Dermis microvascular lymphatic vessel endothelial cell (primary cell): ENCODE data around the gene SLC19A1. TPM values are rescaled to one million over a fixed set of nuclear protein-coding genes. Genes with fewer than 3 reads are reported as not detected.

Experiments
- DNase-seq, 2 donors: peaks; one replicate each; pipeline versions ENCODE4 v3.0.0 to v3.0.0-alpha.2; 2010; ENCODE audit warnings: low read depth in 2 of 2
- total RNA-seq: library from RNA; depleted of rRNA; stranded (reverse); fragments of >200 nt; gene quantifications from 2 replicates; pipeline ENCODE4 v1.2.1, GENCODE V29; 2014

Gene SLC19A1
- total RNA-seq, 1 donor from 2014 or later = 4.9 TPM

- no peak for DNase-seq
These were observed 62.3 kb downstream of the SLC19A1 start for GRCh38 chr21:45479691-45480675.

- no peak for DNase-seq
These were observed 63.2 kb downstream of the SLC19A1 start for GRCh38 chr21:45478816-45479669.

- DNase-seq = peak; percentile 7 to 70
These were observed 64.0 kb downstream of the SLC19A1 start for GRCh38 chr21:45478115-45478801.

- DNase-seq = no peak
These were observed 64.8 kb downstream of the SLC19A1 start for GRCh38 chr21:45477176-45478114.

- no peak for DNase-seq
These were observed 65.7 kb downstream of the SLC19A1 start for GRCh38 chr21:45476582-45476981.

- no peak for DNase-seq
These were observed 66.3 kb downstream of the SLC19A1 start for GRCh38 chr21:45475797-45476570.

GRCh38 chr21:45475004-45475685, 67.1 kb downstream of the SLC19A1 start:
- DNase-seq = no peak

GRCh38 chr21:45474323-45474950, 67.8 kb downstream of the SLC19A1 start:
- DNase-seq = no peak

GRCh38 chr21:45473496-45474322, 68.5 kb downstream of the SLC19A1 start:
- no peak for DNase-seq

- no peak for DNase-seq
These were observed 69.5 kb downstream of the SLC19A1 start for GRCh38 chr21:45472445-45473365.

GRCh38 chr21:45471525-45472221, 70.6 kb downstream of the SLC19A1 start:
- no peak for DNase-seq

GRCh38 chr21:45470773-45471524, 71.3 kb downstream of the SLC19A1 start:
- peak in 1 of 2 donors; percentile 69 for DNase-seq

GRCh38 chr21:45470087-45470515, 72.1 kb downstream of the SLC19A1 start:
- no peak for DNase-seq

GRCh38 chr21:45469273-45470086, 72.8 kb downstream of the SLC19A1 start:
- DNase-seq = no peak

- no peak for DNase-seq
These were observed 73.3 kb downstream of the SLC19A1 start for GRCh38 chr21:45468971-45469272.
